GM19438 (cell line): ENCODE data around the gene LGI4.
"Not testable (repeated sequence)": the region's sequence is repeated elsewhere in the genome, so short reads cannot be mapped to it uniquely, and the experiment has no call there.

Experiments used
- ATAC-seq: cut with Tn5 transposase; IDR thresholded peaks from one replicate; pipeline ENCODE4 v1.9.1; 2021; ENCODE audit warnings: low read depth; ENCODE audit not compliant: unreplicated experiment

The LGI4 gene

DNA sequence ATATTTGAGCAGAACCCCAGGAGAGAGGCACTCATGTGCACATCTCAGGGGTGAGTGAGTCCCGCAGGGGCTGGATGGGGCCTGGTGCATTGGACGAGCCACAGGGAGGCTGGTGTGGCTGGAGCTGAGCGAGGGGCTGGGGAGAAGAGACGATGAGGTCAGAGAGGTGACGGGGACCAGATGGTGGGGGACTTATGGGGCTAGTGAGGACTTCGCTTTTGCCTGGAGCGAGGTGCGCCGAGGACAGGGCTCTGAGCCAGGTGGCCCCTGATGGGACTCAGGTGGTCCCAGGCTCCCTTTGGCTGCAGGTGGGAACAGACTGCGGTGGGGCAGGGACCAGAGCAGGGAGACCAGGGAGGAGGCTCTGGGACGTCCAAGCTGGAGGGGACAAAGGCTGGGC, 26.1 kb downstream of the LGI4 start:
- ATAC-seq = no peak

DNA sequence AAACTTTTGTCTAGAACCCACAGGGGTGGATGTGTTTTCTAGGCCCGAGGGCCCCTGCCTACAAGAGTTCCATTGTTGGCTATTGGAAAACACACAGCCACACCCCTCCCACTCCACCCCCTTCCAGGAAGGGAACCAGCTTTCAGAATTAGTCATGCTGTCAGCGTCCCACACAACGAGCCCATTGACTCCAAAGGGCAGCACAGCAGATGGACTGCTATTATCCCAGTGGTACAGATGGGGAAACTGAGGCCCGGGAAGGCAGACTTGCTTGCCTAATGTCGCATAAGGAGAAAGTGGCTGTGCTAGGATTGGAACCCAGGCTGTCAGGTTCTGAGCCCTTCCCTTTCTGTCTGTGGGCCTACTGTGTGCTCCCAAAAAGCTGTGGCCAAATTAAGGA, 27.3 kb downstream of the LGI4 start:
- ATAC-seq = no peak

DNA sequence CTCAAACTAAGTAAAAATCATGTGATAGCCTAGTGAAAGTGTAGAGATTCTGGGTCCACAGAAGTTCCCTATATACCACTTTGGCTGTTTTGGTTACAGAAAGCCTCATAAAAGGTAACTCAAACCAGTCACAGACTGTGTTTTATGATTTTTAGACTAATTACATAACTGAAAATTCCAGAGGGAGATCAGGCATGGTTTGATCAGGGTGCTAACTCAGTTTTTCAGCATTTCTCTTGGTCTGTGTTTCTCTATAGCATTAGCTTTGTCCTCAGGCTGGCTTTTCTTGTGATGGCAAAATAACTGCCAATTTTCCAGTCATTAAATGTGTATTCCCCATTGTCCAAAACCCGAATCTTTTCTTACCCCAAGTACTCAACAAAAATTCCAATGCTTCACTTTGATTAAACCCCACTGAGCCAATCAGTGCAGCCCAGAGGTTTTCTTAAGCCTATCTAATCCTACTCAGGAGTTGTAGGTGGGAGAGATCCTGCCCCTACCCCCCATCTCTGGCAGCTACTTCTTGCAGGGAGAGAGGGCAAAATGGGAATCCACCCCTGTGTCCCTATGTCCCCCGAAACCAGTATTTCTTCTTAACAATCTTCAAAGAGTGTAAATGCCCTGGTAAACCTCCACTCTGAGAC, 27.8 kb downstream of the LGI4 start:
- no peak for ATAC-seq

DNA sequence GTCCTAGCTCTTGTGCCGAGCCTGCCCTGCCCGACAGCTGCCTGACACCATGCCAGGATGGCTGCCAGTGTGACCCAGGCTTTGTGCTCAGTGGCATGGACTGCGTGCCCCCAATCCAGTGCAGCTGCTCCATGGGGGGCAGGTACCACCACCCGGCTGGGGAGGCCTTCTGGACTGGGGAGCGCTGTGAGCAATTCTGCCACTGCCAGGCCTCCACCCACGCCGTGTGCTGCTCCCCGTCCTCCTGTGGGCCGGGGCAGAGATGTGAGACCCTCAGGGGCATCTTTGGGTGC, 28.6 kb downstream of the LGI4 start:
- ATAC-seq = no peak

DNA sequence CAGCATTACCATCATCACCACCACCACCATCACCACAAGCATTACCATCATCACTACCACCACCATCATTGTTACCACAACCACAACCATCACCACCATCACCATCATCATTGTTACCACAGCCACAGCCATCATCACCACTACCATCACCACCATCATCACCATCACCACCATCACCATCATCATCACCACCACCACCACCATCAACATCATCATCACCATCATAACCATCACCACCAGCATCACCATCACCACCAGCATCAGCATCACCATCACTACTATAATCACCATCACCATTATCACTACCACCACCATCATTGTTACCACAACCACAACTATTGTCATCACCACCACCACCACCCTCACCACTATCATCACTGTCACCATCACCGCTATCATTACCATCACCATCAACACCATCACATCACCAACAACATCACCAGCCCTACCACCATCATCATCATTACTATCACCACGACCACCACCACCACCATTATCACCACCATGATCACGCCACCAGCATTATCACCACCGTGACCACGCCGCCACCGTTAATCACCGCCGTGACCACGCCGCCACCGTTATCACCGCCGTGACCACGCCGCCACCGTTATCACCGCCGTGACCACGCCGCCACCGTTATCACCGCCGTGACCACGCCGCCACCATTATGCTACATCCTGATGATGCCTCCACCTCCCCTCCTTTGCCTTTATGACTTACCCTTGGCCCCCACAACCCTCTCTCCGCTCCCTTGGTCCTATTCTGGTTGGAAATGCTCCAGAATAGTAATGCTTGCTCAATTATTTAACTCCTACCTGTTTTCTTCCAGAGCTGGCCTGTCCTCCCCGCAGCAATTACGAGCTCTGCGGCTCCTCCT, 29.2 kb downstream of the LGI4 start:
- no peak for ATAC-seq

DNA sequence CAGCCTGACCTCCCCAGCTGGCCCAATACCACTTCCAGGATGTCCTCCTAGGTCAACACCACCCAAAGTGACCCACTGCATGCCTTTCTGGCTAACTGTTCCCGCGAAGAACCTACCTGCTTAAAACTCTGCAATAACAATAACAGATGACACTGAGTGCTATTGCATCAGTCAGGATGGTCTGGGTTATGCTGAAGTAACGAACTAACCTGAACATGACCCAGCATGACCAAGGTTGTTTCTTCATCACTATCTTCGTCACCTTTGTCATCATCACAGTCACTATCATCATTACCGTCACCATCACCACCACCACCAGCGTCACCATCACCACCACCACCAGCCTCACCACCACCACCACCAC, 29.8 kb downstream of the LGI4 start:
- no peak for ATAC-seq

DNA sequence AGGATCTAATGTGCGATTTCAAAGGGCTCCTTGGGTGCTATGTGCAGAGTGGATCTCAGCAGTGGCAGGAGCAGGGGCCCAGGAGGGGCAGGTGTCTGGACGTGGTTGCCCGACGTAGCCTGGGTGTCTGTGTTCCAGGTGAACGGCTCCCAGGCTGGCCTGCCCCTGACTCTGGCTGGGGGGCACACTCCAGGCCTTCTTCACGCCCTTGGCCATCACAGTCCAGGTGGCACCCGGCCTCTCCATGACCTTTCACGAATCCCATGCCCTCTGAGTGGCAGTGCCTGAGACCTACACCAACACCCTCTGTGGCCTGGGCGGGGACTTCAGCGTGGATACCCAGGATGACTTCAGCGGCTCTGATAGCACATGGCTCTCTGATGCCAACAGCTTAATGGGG, 30.5 kb downstream of the LGI4 start:
- ATAC-seq = no peak

DNA sequence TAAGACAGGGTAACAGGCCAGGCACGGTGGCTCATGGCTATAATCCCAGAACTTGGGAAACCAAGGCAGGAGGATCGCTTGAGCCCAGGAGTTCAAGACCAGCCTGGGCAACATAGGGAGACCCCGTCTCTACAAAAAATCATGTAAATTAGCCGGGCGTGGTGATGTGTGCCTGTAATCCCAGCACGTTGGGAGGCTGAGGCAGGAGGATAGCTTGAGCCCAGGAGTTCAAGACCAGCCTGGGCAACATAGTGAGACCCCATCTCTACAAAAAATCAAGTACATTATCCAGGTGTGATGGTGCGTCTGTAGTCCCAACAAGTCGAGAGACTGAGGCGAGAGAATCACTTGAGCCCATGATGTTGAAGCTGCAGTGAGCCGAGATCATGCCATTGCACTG, 31.2 kb downstream of the LGI4 start:
- not testable (repeated sequence) for ATAC-seq

DNA sequence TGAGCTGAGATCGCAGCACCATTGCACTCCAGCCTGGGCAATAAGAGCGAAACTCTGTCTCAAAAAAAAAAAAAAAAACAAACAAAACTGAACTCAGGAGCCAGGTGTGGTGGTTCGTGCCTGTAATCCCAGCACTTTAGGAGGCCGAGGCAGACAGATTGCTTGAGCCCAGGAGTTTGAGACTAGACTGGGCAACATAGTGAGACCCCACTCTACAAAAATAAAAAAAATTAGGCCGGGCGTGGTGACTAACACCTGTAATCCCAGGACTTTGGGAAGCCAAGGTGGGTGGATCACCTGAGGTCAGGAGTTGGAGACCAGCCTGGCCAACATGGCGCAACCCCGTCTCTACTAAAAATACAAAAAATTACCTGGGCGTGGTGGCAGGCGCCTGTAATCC, 32.9 kb downstream of the LGI4 start:
- not testable (repeated sequence) for ATAC-seq

DNA sequence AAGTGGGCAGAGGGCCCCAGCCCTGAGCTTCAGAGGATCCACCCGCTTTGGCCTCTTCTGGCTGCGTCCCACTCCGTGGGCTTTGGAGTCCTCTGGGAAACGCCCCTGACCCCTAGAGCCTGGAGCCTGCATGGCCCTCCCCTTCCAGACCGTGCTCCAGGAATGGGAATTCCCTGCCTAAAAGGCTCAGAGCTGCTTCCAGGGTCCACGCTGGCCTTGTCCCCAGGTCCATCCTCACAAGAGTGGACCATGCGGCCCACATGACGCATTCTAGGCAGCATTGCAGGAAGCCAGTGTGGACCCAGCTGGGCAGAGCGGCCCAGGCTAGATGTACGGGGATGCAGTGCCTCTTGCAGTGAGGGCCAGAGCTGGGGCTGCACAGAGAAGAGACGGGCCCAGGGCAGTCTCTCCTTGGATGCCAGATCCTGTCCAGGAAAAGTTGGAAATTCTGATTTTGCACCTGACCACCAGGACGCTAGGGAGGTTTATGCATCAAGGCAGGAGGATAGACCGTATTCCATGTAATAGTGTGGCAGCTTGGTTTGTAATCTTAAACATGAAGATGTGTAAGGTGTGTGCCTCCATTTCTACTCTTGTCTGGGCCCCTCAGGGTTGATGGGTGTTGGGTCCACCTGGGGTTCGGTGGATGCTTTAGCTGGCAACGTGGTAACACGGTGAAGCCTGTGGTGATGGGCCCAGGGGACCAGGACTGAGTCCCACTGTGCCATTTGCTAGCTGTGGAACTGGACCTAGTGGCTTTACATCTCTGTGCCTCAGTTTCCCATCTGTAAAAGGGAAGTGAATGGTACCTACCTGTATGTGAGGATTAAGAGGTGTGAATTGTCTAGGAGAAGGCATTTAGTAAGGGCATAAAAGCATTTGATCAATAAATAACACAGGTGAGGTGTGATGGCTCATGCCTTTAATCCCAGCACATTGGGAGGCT, 34.0 kb downstream of the LGI4 start:
- ATAC-seq = no peak

DNA sequence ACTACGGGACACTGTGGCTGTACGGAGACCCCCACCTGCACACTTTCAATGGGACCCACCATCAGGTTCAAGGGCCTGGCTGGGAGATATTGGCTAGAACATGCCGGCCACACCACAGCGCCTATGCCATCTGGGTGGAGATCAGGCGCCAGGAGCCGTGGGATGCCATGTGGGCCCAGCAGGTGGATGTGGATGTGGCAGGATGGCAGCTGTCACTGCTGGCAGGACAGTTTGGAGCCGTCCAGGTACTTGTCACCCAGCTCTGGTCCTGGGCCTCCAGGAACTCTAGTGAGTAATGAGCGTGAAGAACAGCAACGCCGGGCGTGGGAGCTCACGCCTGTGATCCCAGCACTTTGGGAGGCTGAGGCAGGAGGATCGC, 35.0 kb downstream of the LGI4 start:
- ATAC-seq = no peak

DNA sequence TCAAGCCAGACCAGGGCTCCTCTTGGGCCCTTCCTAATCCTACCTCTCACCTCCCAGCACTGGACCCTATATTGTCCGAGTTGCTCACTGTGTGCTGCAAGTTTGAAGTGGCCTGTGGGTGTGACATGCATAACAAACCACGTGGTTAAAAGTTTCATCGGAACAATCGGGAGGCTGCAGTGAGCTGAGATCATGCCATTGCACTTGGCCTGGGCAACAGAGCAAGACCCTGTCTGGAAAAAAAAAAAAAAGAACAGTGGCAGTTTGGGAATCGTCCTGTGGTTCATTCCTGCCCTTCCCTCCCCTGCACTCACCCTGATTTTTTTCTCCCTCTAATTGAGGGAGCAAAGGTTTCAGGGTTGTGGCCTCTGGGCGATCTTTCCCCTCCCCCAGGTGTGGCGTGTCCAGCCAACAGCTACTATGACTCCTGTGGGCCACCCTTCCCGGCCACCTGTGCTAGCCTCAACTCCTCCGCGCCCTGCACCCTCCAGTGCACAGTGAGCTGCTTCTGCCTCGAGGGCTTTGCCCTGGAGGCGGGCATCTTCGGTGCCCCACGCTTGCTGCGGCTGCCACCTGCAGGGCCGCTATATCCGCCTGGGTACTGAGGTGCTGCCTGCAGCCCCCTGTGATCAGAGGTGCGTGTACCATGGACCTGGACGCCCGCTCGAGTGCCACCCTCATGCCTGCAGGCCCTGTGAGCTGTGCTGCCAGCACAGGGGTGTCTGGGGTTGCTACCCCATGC, 35.5 kb downstream of the LGI4 start:
- ATAC-seq = no peak

DNA sequence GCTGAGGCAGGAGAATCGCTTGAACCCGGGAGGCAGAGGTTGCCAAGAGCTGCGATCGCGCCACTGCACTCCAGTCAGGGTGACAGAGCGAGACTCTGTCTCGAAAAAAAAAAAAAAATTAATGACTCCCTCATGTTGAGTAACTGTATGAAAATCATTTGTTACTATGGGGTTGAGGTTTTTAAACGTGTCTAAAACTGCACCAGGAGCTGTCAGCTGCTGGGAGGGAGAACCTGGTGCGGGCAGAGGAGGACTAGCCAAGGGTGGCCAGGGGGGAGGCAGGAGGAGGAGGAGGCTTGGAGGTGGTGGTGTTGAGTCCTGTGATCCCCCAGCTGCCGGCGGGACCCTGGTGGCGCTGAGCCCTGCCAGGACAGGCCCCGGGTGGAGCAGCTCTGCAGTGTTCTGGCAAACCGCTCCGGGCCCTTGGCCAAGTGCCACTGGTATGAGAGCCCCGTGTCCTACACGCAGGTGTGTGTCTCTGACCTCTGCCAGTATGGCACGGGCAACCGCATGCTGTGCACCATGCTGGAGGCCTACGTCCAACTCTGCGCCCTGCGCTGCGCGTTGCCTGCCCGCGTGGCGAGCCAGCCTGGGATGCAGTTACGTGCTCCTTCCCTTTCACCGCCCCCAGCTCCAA, 36.3 kb downstream of the LGI4 start:
- no peak for ATAC-seq

DNA sequence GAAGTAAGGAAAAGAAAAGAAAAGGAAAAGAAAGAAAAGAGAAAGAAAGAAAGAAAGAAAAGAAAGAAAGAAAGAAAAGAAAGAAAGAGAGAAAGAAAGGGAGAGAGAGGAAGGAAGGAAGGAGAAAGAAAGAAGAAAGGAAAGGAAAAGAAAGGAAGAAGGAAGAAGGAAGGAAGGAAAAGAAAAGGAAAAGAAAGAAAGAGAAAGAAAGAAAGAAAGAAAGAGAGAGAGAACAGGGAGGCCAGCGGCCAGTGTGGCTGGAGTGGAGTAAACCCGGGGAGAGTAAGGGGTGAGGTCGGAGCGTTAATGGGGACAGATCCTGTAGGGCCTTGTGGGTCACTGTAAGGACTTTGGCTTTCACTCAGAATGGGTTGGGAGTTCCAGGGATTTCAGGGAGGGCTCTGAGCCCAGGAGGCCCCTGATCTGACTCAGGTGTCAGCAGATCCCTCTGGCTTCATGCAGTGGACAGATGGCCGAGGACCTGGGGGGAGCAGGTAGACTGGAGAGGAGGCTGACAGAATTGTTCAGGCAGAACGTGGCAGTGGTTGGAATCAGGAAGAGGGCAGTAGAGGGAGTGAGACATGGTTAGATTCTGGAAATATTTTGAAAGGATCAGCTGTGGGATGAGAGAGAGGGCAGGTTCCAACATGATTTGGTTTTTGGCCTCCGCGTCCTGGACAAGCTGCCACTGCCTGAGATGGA, 39.0 kb downstream of the LGI4 start:
- ATAC-seq = no peak

DNA sequence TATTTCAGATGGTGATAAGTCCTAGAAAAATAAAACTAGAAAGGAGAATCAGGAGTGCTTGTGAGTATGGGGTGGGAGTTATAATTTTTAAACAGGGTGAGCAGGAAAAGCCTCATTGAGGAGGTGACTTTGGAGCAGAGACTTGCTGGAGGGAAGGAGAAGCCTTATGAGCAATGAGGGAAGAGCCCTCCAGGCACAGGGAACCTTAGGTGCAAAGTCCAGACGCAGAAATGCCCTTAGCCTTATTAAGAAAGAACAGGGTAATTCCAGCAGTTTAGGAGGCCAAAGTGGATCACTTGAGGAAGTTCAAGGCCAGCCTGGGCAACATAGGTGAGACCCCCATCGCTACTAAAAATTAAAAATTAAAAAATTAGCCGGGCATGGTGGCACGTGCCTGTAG, 40.2 kb downstream of the LGI4 start:
- no peak for ATAC-seq

DNA sequence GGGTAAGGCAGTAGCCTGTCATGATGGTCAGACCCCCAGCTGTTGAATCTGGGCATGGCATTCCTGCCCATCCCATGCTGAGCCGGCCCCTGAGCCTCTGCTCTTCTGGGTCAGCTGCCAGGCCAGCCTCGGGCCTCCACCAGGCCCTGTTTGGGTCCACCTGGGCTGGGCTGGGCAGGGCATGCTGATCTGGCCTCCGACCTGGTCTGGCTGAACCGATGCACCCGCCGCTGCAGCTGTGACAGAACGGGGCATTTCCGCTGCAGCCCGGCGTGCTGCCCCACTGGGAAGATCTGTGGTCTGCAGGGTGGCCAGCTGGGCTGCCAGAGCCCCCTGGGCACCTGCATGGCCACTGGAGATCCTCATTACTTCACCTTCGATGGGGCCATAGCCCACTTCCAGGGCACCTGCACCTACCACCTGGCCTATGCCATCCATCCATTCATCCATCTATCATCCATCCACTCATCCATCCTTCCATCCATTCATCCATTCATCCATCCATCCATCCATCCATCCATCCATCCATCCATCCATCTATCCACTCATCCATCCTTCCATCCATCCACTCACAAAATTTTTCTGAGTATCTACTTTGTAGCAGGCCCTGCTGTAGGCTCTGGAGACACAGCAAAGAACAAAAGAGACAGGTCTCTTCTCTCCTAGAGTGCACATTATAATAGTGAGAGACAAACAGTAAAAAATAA, 40.8 kb downstream of the LGI4 start:
- ATAC-seq = no peak

DNA sequence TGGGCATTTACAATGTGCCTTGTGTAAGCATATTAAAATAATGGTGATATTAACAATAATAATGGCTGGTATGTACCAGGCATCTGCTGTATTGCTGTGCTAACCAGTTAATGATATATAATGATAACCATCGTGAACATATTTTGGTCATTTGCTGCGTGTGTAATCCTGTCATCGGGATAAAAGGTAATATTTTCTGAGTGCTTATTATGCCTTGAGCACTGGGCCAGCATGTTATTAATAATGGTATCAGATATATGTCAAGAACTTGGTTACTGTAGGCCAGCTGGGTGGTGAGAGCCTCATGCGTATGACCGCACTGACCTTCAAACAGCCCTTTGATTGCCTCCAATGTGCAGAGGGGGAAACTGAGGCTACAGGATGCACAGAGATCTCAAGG, 41.4 kb downstream of the LGI4 start:
- ATAC-seq = no peak

DNA sequence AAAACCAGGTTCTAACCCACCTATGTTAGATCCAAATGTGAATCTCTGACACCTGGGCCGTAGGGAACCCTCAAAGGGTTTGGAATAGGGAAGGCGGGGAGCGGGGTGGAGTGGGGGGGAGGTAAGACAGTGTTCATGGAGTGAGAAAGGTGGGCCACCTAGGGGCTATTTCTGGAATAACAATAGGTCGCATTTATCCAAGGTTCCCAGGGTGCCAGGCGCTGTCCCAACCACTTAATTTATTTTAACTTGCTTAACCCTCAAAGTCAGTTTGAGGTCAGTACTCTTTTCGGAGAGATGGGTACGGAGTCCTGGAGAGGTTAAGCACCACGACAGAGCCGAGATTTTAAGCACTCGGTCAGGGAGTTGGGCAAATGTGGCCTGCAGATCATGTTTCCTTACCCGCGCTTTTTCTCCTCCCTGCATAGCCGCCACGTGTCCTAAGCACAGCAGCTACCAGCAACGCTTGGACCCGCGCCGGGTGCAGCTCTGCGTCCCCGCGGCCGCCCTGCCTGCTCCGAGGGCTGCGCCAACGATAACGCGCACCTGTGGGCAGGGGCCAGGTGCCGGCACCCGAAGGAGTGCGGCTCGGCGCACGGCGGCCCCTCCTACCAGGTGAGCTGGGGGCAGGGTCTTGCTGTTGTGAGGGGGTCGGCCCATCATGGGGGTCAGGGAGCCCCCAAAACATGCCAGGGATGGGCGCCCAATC, 44.2 kb downstream of the LGI4 start:
- ATAC-seq = no peak

DNA sequence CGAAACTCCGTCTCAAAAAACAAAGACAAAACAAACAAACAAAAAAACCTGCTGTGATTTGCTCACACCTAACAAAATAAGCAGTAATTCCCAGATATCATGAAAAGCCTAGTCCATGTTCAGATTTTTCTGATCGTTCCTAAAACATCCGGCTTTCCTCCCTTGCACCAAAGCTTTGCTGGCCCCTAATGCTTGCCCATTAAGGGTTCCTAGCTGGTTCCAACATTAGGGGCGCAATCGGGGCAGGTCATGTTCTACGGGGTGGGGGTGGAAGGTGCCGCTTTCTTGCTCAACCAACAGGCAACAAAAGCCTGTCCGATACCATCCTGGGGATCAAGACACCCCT, 44.7 kb downstream of the LGI4 start:
- ATAC-seq = no peak
